Measurements from ENCODE around the gene DOCK2. TPM values are rescaled to one million over a fixed set of nuclear protein-coding genes. Genes with fewer than 3 reads are reported as not detected.

Gene DOCK2
- total RNA-seq, 1 donor from 2014 or later, result 1.1 TPM

- no peak overlapping the region for H3K9ac ChIP-seq
- no peaks in the 10 kb centered on the region for H3K9me3 ChIP-seq (ENCODE audit: low read depth)
- Mint-ChIP-seq H3K4me1 (no peaks in the 10 kb centered on the region), H3K9me3 (no peaks in the 10 kb centered on the region), H3K27ac (no peak overlapping the region), H3K4me3 (no peak overlapping the region), H3K27me3 (ENCODE audit: insufficient read depth, low read depth) (peaks cover 2% of the 10 kb centered on the region), H3K36me3 (no peaks in the 10 kb centered on the region)
- H3K4me1 ChIP-seq, result peaks cover 11% of the 10 kb centered on the region
- no peak for DNase-seq (ENCODE audit: low spot score)
- no peak overlapping the region for H3K27ac ChIP-seq
- no peak overlapping the region for H3K4me3 ChIP-seq
- H2AFZ ChIP-seq (replicated peaks), result peak overlapping the region; percentile 68
- no peaks in the 10 kb centered on the region for H3K36me3 ChIP-seq
- H3K79me2 ChIP-seq (ENCODE audit: low read depth), result no peaks in the 10 kb centered on the region
- no peak overlapping the region for H3K4me2 ChIP-seq
- no peaks in the 10 kb centered on the region for H3F3A ChIP-seq (ENCODE audit: low read depth)
- H3K27me3 ChIP-seq, result no peaks in the 10 kb centered on the region
- TF ChIP-seq EZH2 (IDR thresholded peaks at IDR 0.05), result no peak
- H4K20me1 ChIP-seq (ENCODE audit: low read depth), result no peaks in the 10 kb centered on the region
These were observed 284.3 kb downstream of the DOCK2 start for GRCh38 chr5:169921384-169921783.

- no peak overlapping the region for H3K27ac ChIP-seq
- no peaks in the 10 kb centered on the region for H3K9me3 ChIP-seq (ENCODE audit: low read depth)
- H3K27me3 ChIP-seq, result no peaks in the 10 kb centered on the region
- H3K9ac ChIP-seq, result no peak overlapping the region
- no peak overlapping the region for H3K4me3 Mint-ChIP-seq
- H3K79me2 ChIP-seq (ENCODE audit: low read depth), result no peaks in the 10 kb centered on the region
- H3K4me3 ChIP-seq, result no peak overlapping the region
- H3K9me3 Mint-ChIP-seq, result no peaks in the 10 kb centered on the region
- no peak overlapping the region for H2AFZ ChIP-seq (replicated peaks)
- no peak for DNase-seq (ENCODE audit: low spot score)
- no peak for TF ChIP-seq EZH2phosphoT487 (IDR thresholded peaks at IDR 0.05)
- TF ChIP-seq EZH2 (IDR thresholded peaks at IDR 0.05), result no peak
- peaks cover 11% of the 10 kb centered on the region for H3K4me1 ChIP-seq
- H3K4me2 ChIP-seq, result no peak overlapping the region
- H3F3A ChIP-seq (ENCODE audit: low read depth), result no peaks in the 10 kb centered on the region
- H4K20me1 ChIP-seq (ENCODE audit: low read depth), result no peaks in the 10 kb centered on the region
- no peak overlapping the region for H3K27ac Mint-ChIP-seq
- no peaks in the 10 kb centered on the region for H3K36me3 Mint-ChIP-seq
- no peaks in the 10 kb centered on the region for H3K4me1 Mint-ChIP-seq
- peaks cover 4% of the 10 kb centered on the region for H3K27me3 Mint-ChIP-seq (ENCODE audit: insufficient read depth, low read depth)
- H3K36me3 ChIP-seq, result no peaks in the 10 kb centered on the region
These were observed 284.9 kb downstream of the DOCK2 start for GRCh38 chr5:169921949-169922348.

- TF ChIP-seq EZH2phosphoT487 (IDR thresholded peaks at IDR 0.05) (no peak), CTCF (IDR thresholded peaks at IDR 0.05) (no peak), EZH2 (IDR thresholded peaks at IDR 0.05) (no peak)
- H3K79me2 ChIP-seq (ENCODE audit: low read depth), result no peaks in the 10 kb centered on the region
- H3K4me2 ChIP-seq, result no peak overlapping the region
- no peak overlapping the region for H3K27ac Mint-ChIP-seq
- no peaks in the 10 kb centered on the region for H3F3A ChIP-seq (ENCODE audit: low read depth)
- H3K36me3 ChIP-seq, result no peaks in the 10 kb centered on the region
- H3K4me1 Mint-ChIP-seq, result no peaks in the 10 kb centered on the region
- H3K36me3 Mint-ChIP-seq, result no peaks in the 10 kb centered on the region
- no peak for DNase-seq (ENCODE audit: low spot score)
- H3K9ac ChIP-seq, result no peak overlapping the region
- H3K4me3 ChIP-seq, result no peak overlapping the region
- H3K4me1 ChIP-seq, result peaks cover 11% of the 10 kb centered on the region
- H3K9me3 ChIP-seq (ENCODE audit: low read depth), result no peaks in the 10 kb centered on the region
- H3K9me3 Mint-ChIP-seq, result no peaks in the 10 kb centered on the region
- H3K27ac ChIP-seq, result no peak overlapping the region
- H3K27me3 ChIP-seq, result no peaks in the 10 kb centered on the region
- peaks cover 4% of the 10 kb centered on the region for H3K27me3 Mint-ChIP-seq (ENCODE audit: insufficient read depth, low read depth)
- H4K20me1 ChIP-seq (ENCODE audit: low read depth), result no peaks in the 10 kb centered on the region
- no peak overlapping the region for H3K4me3 Mint-ChIP-seq
- H2AFZ ChIP-seq (replicated peaks), result no peak overlapping the region
These were observed 285.4 kb downstream of the DOCK2 start for GRCh38 chr5:169922474-169922873.

- Histone ChIP-seq H3K4me2 (no peak overlapping the region), H3K4me3 (no peak overlapping the region), H3K79me2 (ENCODE audit: low read depth) (no peaks in the 10 kb centered on the region), H3F3A (ENCODE audit: low read depth) (no peaks in the 10 kb centered on the region), H3K36me3 (no peaks in the 10 kb centered on the region), H4K20me1 (ENCODE audit: low read depth) (no peaks in the 10 kb centered on the region), H3K27me3 (no peaks in the 10 kb centered on the region), H3K9ac (no peak overlapping the region), H3K27ac (no peak overlapping the region), H3K9me3 (ENCODE audit: low read depth) (no peaks in the 10 kb centered on the region), H3K4me1 (peaks cover 11% of the 10 kb centered on the region), H2AFZ (replicated peaks) (no peak overlapping the region)
- H3K4me3 Mint-ChIP-seq, result no peak overlapping the region
- peaks cover 4% of the 10 kb centered on the region for H3K27me3 Mint-ChIP-seq (ENCODE audit: insufficient read depth, low read depth)
- DNase-seq (ENCODE audit: low spot score), result no peak
- H3K4me1 Mint-ChIP-seq, result no peaks in the 10 kb centered on the region
- H3K27ac Mint-ChIP-seq, result no peak overlapping the region
- H3K36me3 Mint-ChIP-seq, result no peaks in the 10 kb centered on the region
- H3K9me3 Mint-ChIP-seq, result no peaks in the 10 kb centered on the region
- TF ChIP-seq CTCF (IDR thresholded peaks at IDR 0.05) (no peak), EZH2phosphoT487 (IDR thresholded peaks at IDR 0.05) (no peak), EZH2 (IDR thresholded peaks at IDR 0.05) (no peak)
These were observed 286.9 kb downstream of the DOCK2 start for GRCh38 chr5:169923988-169924387.

All from neural progenitor cell (in vitro differentiated cells).